ENCODE measurements around the gene FBL. TPM values are rescaled to one million over a fixed set of nuclear protein-coding genes. Genes with fewer than 3 reads are reported as not detected.
A peak's percentile ranks its signal among the peaks of the same experiment; 100 is the strongest.

Gene FBL
- total RNA-seq, 2 experiments from 2014 or later: 901 to 905 TPM

DNA sequence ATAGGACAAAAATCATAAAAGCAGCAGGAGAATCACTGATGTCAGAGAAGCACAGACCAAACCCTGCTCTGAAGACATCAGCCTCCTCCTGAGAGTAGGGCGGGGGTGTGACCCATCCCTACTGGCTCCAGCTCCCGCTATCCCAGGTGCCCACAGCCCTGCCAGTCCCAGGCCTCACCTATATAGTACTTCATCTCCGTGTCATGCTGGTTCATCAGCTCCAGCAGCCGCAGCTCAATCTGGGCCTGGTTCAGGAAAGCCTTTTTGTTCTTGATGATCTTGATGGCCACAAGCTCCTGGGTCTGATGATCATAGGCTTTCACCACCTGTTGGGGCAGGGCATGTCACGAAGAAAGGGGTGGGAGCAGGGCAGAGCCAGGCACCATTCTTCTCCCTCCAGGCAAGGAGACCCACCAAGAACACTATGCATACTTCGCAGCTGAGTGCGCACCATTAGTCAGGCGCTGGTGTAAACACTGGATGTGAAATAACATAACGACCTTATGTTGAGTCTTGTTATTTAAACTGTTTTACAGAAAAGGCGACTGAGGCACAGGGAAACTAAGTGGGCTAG is 16.4 kb downstream of the FBL start:
- intact Hi-C loops (cut with micrococcal nuclease): no loop called here
- Mint-ChIP-seq H3K4me3 (no peak overlapping the region), H3K4me1 (ENCODE audit: low read depth) (peaks cover 30% of the 10 kb centered on the region), H3K27me3 (no peaks in the 10 kb centered on the region), H3K9me3 (no peaks in the 10 kb centered on the region), H3K36me3 (ENCODE audit: low read depth) (peaks cover 56% of the 10 kb centered on the region), H3K27ac (peak overlapping the region; percentile 38)
- DNase-seq (no peak), ATAC-seq (no peak)
- CTCF ChIA-PET: interaction anchor here (4.7 kb wide), 1 partner anchor 14 kb away, joined by 30 read pairs; no protein-coding TSS in a partner anchor
- TF ChIP-seq, protein P1, sequence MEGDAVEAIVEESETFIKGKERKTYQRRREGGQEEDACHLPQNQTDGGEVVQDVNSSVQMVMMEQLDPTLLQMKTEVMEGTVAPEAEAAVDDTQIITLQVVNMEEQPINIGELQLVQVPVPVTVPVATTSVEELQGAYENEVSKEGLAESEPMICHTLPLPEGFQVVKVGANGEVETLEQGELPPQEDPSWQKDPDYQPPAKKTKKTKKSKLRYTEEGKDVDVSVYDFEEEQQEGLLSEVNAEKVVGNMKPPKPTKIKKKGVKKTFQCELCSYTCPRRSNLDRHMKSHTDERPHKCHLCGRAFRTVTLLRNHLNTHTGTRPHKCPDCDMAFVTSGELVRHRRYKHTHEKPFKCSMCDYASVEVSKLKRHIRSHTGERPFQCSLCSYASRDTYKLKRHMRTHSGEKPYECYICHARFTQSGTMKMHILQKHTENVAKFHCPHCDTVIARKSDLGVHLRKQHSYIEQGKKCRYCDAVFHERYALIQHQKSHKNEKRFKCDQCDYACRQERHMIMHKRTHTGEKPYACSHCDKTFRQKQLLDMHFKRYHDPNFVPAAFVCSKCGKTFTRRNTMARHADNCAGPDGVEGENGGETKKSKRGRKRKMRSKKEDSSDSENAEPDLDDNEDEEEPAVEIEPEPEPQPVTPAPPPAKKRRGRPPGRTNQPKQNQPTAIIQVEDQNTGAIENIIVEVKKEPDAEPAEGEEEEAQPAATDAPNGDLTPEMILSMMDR (IDR thresholded peaks at IDR 0.05): no peak
- POLR2A ChIA-PET: no interaction called here

DNA sequence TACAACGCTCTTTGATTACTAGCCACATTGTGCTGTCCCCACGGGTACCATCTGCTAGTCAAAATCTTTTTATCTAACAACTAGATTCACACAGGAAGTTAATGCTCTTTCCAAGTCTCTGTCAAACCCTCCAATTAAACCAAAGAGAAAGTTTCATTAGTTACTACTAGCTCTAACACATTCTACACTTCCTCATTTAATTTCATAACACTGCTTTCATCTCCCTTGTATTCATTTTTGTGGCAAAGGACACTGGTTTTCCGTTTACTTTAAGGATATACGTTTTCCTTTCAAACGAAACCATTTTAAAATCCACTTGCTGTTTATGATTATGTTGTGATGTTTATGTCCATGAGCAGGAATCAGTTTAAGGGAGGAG is 17.5 kb downstream of the FBL start:
- TF ChIP-seq, protein P1 (IDR thresholded peaks at IDR 0.05): no peak
- Mint-ChIP-seq H3K4me1 (ENCODE audit: low read depth) (peaks cover 22% of the 10 kb centered on the region), H3K27ac (peak overlapping the region; percentile 78), H3K4me3 (peak overlapping the region; percentile 25), H3K9me3 (no peaks in the 10 kb centered on the region), H3K27me3 (no peaks in the 10 kb centered on the region), H3K36me3 (ENCODE audit: low read depth) (peaks cover 48% of the 10 kb centered on the region)
- CTCF ChIA-PET: interaction anchor here (4.7 kb wide), 1 partner anchor 15 kb away, joined by 30 read pairs; no protein-coding TSS in a partner anchor
- POLR2A ChIA-PET: interaction anchor here (0.6 to 1.0 kb wide), 2 partner anchors 59 to 240 kb away, joined by 3 read pairs; no protein-coding TSS in a partner anchor
- intact Hi-C loops (cut with micrococcal nuclease): no loop called here
- ATAC-seq (no peak), DNase-seq (no peak)

DNA sequence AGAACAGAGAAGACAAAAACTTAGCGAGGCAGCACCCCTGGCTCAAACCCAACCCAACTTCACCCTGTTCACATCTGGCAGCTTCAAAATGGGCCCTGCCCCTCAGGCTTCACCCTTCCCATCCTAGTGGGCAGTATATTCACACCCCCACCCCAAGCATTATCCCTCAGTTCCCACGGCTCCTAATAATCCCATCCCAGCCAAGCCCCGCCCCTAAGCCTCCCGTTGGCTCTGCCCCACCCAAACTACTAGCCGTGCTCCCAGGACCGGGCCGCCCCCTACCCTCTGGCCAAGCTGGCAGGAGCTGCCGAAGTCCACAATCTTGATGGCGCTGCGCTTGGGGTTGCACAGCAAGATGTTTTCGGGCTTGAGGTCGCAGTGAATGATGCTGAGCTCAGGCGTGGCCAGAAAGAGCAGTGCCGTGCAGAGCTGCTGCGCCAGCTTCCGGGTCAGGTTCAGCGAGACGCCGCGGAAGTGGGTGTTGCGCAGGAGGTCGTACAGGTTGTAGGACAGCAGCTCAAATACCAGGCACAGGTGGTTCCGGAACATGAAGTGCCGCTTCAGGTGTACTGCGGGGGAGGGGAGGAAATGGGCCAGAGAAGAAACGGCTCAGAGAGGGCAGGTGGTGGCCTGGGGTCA is 18.0 kb downstream of the FBL start:
- intact Hi-C loops (cut with micrococcal nuclease): no loop called here
- ATAC-seq (no peak), DNase-seq (no peak)
- no peaks in the 10 kb centered on the region for H3K27me3 Mint-ChIP-seq
- peak overlapping the region; percentile 25 for H3K4me3 Mint-ChIP-seq
- TF ChIP-seq, protein P1 (IDR thresholded peaks at IDR 0.05): no peak
- H3K36me3 Mint-ChIP-seq (ENCODE audit: low read depth): peaks cover 48% of the 10 kb centered on the region
- peak overlapping the region; percentile 78 for H3K27ac Mint-ChIP-seq
- no peaks in the 10 kb centered on the region for H3K9me3 Mint-ChIP-seq
- POLR2A ChIA-PET: interaction anchor here (0.6 to 1.0 kb wide), 2 partner anchors 59 to 240 kb away, joined by 3 read pairs; no protein-coding TSS in a partner anchor
- CTCF ChIA-PET: interaction anchor here (4.7 kb wide), 1 partner anchor 15 kb away, joined by 30 read pairs; no protein-coding TSS in a partner anchor
- H3K4me1 Mint-ChIP-seq (ENCODE audit: low read depth): peaks cover 22% of the 10 kb centered on the region

DNA sequence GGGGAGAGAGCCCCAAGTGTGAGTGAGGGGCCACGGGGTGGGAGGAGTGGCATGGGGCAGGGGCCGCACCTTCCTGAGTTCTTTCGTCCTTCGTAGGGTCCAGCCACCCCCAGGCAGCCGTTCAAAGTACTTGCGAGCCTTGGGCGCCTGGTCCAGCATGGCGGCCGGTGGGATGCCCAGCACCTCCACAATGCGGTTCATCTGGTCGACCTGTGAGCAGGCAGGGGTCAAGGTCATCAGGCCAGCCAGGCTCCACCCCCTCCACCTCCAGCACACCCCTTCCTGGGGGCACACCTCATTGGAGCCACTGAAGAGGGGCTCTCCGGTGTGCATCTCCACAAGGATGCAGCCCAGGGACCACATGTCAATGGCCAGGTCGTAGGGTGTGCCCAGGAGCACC is 19.0 kb downstream of the FBL start:
- Mint-ChIP-seq H3K4me3 (no peak overlapping the region), H3K36me3 (ENCODE audit: low read depth) (peaks cover 40% of the 10 kb centered on the region), H3K4me1 (ENCODE audit: low read depth) (peaks cover 14% of the 10 kb centered on the region), H3K9me3 (no peaks in the 10 kb centered on the region), H3K27ac (no peak overlapping the region), H3K27me3 (no peaks in the 10 kb centered on the region)
- ATAC-seq (no peak), DNase-seq (no peak)
- intact Hi-C loops (cut with micrococcal nuclease): no loop called here
- POLR2A ChIA-PET: no interaction called here
- CTCF ChIA-PET: interaction anchor here (4.7 kb wide), 1 partner anchor 16 kb away, joined by 30 read pairs; no protein-coding TSS in a partner anchor
- TF ChIP-seq, protein P1 (IDR thresholded peaks at IDR 0.05): no peak

DNA sequence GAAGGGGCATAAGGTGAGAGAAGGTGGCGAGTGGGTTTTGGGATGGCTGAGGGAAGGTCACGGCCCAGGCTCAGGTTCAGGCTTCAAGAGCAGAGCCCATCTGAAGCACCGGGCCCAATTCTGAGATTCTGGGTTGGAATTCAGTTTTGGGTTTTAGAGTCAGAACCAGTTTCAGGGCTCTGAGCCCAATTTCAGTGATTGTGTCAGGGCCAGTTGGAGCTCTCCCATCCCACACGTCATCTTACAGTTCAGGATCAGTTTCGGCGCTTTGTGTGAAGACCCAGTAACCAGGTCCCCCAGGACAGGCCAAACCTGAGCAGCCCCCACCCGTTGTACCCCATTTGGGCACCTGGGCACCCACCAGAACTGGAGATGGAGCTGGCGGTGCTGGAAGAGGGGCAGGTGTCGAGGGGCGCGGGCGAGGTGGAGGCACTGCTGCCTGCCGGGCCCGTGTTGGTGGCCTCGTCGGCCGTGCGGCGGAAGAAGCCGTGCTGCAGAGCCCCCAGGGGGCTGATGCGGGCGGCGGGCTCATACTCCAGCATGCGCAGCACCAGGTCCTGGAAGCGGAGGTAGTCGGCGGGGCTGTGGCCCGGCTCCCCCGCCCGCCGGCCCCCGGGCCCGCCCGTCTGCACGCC is 19.8 kb downstream of the FBL start:
- POLR2A ChIA-PET: no interaction called here
- Mint-ChIP-seq H3K27me3 (no peaks in the 10 kb centered on the region), H3K9me3 (no peaks in the 10 kb centered on the region), H3K4me1 (ENCODE audit: low read depth) (peaks cover 9% of the 10 kb centered on the region), H3K4me3 (no peak overlapping the region), H3K27ac (no peak overlapping the region), H3K36me3 (ENCODE audit: low read depth) (peaks cover 35% of the 10 kb centered on the region)
- intact Hi-C loops (cut with micrococcal nuclease): no loop called here
- CTCF ChIA-PET: interaction anchor here (4.7 kb wide), 1 partner anchor 17 kb away, joined by 30 read pairs; no protein-coding TSS in a partner anchor
- ATAC-seq (no peak), DNase-seq (no peak)
- TF ChIP-seq, protein P1 (IDR thresholded peaks at IDR 0.05): no peak
